Stomach (tissue), 9 donors: Measurements from ENCODE around the gene CASS4. TPM values are rescaled to one million over a fixed set of nuclear protein-coding genes. Genes with fewer than 3 reads are reported as not detected.

Experiments
- DNase-seq, 2 donors: peaks; one replicate each; pipeline versions ENCODE4 v3.0.0 to v3.0.0-alpha.2; 2013 to 2019
- H3K27ac ChIP-seq, 5 donors: fragments of 200-600 bp in 4 of 5; sonication (generic) in 4 of 5; one replicate each; pipeline ENCODE4 v1.5.1; 2013 to 2019; ENCODE audit warnings: mild to moderate bottlenecking in 1 of 5, moderate library complexity in 1 of 5
- H3K27me3 ChIP-seq, 3 donors: fragments of 200-600 bp; sonication (generic); one replicate each; pipeline ENCODE4 v1.5.1; 2017 to 2019; ENCODE audit warnings: mixed run types in 1 of 3
- H3K36me3 ChIP-seq, 4 donors: fragments of 200-600 bp; sonication (generic); 1 replicate in 3 of 4; 2 replicates in 1 of 4; pipeline ENCODE4 v1.5.1; 2016 to 2019
- H3K4me1 ChIP-seq, 4 donors: fragments of 200-600 bp; sonication (generic); one replicate each; pipeline ENCODE4 v1.5.1; 2016 to 2019
- H3K4me3 ChIP-seq, 4 donors: fragments of 200-600 bp; sonication (generic) in 3 of 4; one replicate each; pipeline ENCODE4 v1.5.1; 2016 to 2019; ENCODE audit warnings: mild to moderate bottlenecking in 1 of 4
- H3K9me3 ChIP-seq, 4 donors: fragments of 200-600 bp; sonication (generic); one replicate each; pipeline ENCODE4 v1.5.1; 2016 to 2019
- CTCF ChIP-seq, 7 experiments: fragments of 450-650 bp in 4 of 7; fragments of 200-600 bp in 3 of 7; sonication (generic) in 3 of 7; IDR thresholded peaks; one replicate each; pipeline ENCODE4 v1.5.1; 2016 to 2019; ENCODE audit warnings: antibody characterized with exemption in 7 of 7, control low read depth in 2 of 7, mild to moderate bottlenecking in 1 of 7
- EP300 ChIP-seq: sonication (generic); formaldehyde crosslinking; IDR thresholded peaks from one replicate; pipeline ENCODE4 v1.6.1; 2017; ENCODE audit warnings: antibody characterized with exemption
- POLR2A ChIP-seq, 4 donors: fragments of 450-650 bp; IDR thresholded peaks; one replicate each; pipeline ENCODE4 v1.6.1; 2016; ENCODE audit warnings: antibody characterized with exemption in 4 of 4, control low read depth in 2 of 4, mild to moderate bottlenecking in 1 of 4, moderate library complexity in 1 of 4
- POLR2AphosphoS5 ChIP-seq, 3 donors: sonication (generic); formaldehyde crosslinking; IDR thresholded peaks; one replicate each; pipeline ENCODE4 v1.6.1; 2016; ENCODE audit warnings: antibody characterized with exemption in 3 of 3
- WGBS, 5 donors: extraction: QIAGEN DNeasy Blood & Tissue Kit in 3 of 5; methylation state at CpG; one replicate each; pipeline versions ENCODE4 v1.1.5 to v1.1.7; 2013 to 2018; 5-methylcytosine and 5-hydroxymethylcytosine counted together
- intact Hi-C: fragments of 100-400 bp; cut with DNase I; formaldehyde crosslinking; loops from one replicate; pipeline ENCODE4 v1.15.1; 2023; ENCODE audit warnings: low total_unique reads
- polyA plus RNA-seq, 3 donors: library from polyadenylated mRNA; stranded (reverse); fragments of 200-250 nt; gene quantifications; one replicate each; pipeline ENCODE4 v1.2.3, GENCODE V29; 2013
- total RNA-seq, 5 donors: library from RNA; depleted of rRNA; stranded (reverse); fragments of >200 nt; gene quantifications; one replicate each; pipeline versions ENCODE4 v1.1.0 to v1.2.3, GENCODE V29; 2014 to 2016
- donor health status: healthy with polysubstance abuse.
- donor health status: Bipolar disorder and iron deficiency.
- donor health status: healthy.

CASS4 gene
- total and polyA plus RNA-seq, 8 donors = 0.23 to 8.2 (median 1.6) TPM; not detected in 1

- WGBS, 5 donors = 100% methylated on average over 1 of the region's 1 CpG
- TF ChIP-seq EP300 (no peak), POLR2A (IDR thresholded peaks at IDR 0.05) (no peak), POLR2AphosphoS5 (IDR thresholded peaks at IDR 0.05) (no peak), CTCF (IDR thresholded peaks at IDR 0.05) (no peak)
- intact Hi-C loops = no loop called here
- H3K27me3 ChIP-seq = no peaks in the 10 kb centered on the region
- no peaks in the 10 kb centered on the region for H3K9me3 ChIP-seq
- peaks cover 0 to 21% (median 0%) of the 10 kb centered on the region in 4 donors for H3K4me1 ChIP-seq
- H3K4me3 ChIP-seq = no peak overlapping the region
- no peak overlapping the region for H3K27ac ChIP-seq
- DNase-seq = no peak
- no peaks in the 10 kb centered on the region for H3K36me3 ChIP-seq
Observed at GRCh38 chr20:56423211-56423610, 11.2 kb downstream of the CASS4 start.

- intact Hi-C loops = no loop called here
- H3K27ac ChIP-seq = no peak overlapping the region
- no peaks in the 10 kb centered on the region for H3K9me3 ChIP-seq
- H3K36me3 ChIP-seq = no peaks in the 10 kb centered on the region
- DNase-seq = no peak
- WGBS, 5 donors = 58 to 84% (median 75%) methylated on average over 1 of the region's 1 CpG
- no peak for TF ChIP-seq POLR2AphosphoS5 (IDR thresholded peaks at IDR 0.05)
- no peak for TF ChIP-seq CTCF (IDR thresholded peaks at IDR 0.05)
- no peak for TF ChIP-seq EP300
- TF ChIP-seq POLR2A (IDR thresholded peaks at IDR 0.05) = no peak
- H3K27me3 ChIP-seq = no peaks in the 10 kb centered on the region
- no peak overlapping the region for H3K4me3 ChIP-seq
- H3K4me1 ChIP-seq = peaks cover 0 to 25% (median 0%) of the 10 kb centered on the region in 4 donors
Observed at GRCh38 chr20:56423886-56424285, 11.8 kb downstream of the CASS4 start.

GRCh38 chr20:56424931-56425330, 12.9 kb downstream of the CASS4 start:
- H3K4me1 ChIP-seq = peaks cover 0 to 35% (median 0%) of the 10 kb centered on the region in 4 donors
- WGBS, 5 donors = 84 to 100% (median 94%) methylated on average over 1 of the region's 1 CpG

GRCh38 chr20:56426026-56426425, 14.0 kb downstream of the CASS4 start:
- no peaks in the 10 kb centered on the region for H3K27me3 ChIP-seq
- no peaks in the 10 kb centered on the region for H3K36me3 ChIP-seq
- peaks cover 0 to 43% (median 0%) of the 10 kb centered on the region in 4 donors for H3K4me1 ChIP-seq
- H3K9me3 ChIP-seq = no peaks in the 10 kb centered on the region
- no peak overlapping the region for H3K27ac ChIP-seq
- TF ChIP-seq CTCF (IDR thresholded peaks at IDR 0.05) (no peak), POLR2A (IDR thresholded peaks at IDR 0.05) (no peak), POLR2AphosphoS5 (IDR thresholded peaks at IDR 0.05) (no peak), EP300 (no peak)
- 89 to 93% (median 92%) methylated on average over 9 of the region's 9 CpGs for WGBS, 5 donors
- no peak overlapping the region for H3K4me3 ChIP-seq
- no peak for DNase-seq
- intact Hi-C loops = no loop called here

More at GRCh38 chr20:56424931-56425330, 12.9 kb downstream of the CASS4 start:
- no peaks in the 10 kb centered on the region for H3K36me3 ChIP-seq
- no peaks in the 10 kb centered on the region for H3K9me3 ChIP-seq
- no peaks in the 10 kb centered on the region for H3K27me3 ChIP-seq
- DNase-seq = no peak
- no peak overlapping the region for H3K27ac ChIP-seq
- intact Hi-C loops = no loop called here
- TF ChIP-seq POLR2A (IDR thresholded peaks at IDR 0.05) (no peak), CTCF (IDR thresholded peaks at IDR 0.05) (no peak), EP300 (no peak), POLR2AphosphoS5 (IDR thresholded peaks at IDR 0.05) (no peak)
- no peak overlapping the region for H3K4me3 ChIP-seq
